GM23338 (cell line): ENCODE data around the gene RBM46. TPM values are rescaled to one million over a fixed set of nuclear protein-coding genes. Genes with fewer than 3 reads are reported as not detected.
A peak's percentile ranks its signal among the peaks of the same experiment; 100 is the strongest.

Source experiments
- ATAC-seq: fragments of 200-7000 bp; cut with Tn5 transposase; 3 replicates; pipeline ENCODE4 v1.9.1; 2020
- DNase-seq: peaks from one replicate; pipeline ENCODE4 v3.0.0-alpha.2; 2015; ENCODE audit warnings: low spot score
- H2AFZ ChIP-seq: fragments of 200-600 bp; sonication (generic); 2 replicates; pipeline ENCODE4 v1.8.0; 2016; ENCODE audit warnings: antibody characterized with exemption, mild to moderate bottlenecking, moderate library complexity
- H3F3A ChIP-seq: fragments of 200-600 bp; sonication (generic); replicated peaks from 2 replicates; pipeline ENCODE4 v1.8.0; 2017; ENCODE audit warnings: antibody characterized with exemption, mixed run types, low read depth
- H3K27ac ChIP-seq: fragments of 200-600 bp; sonication (generic); 2 replicates; pipeline ENCODE4 v1.6.1; 2016; ENCODE audit warnings: low read depth
- H3K27me3 ChIP-seq: fragments of 200-600 bp; sonication (generic); 2 replicates; pipeline ENCODE4 v1.8.0; 2016; ENCODE audit warnings: mild to moderate bottlenecking, mixed run types, moderate library complexity; ENCODE audit not compliant: insufficient read depth
- H3K36me3 ChIP-seq: fragments of 200-600 bp; sonication (generic); 2 replicates; pipeline ENCODE4 v1.8.0; 2016; ENCODE audit warnings: mild to moderate bottlenecking; ENCODE audit not compliant: insufficient read depth
- H3K4me1 ChIP-seq: fragments of 200-600 bp; sonication (generic); 2 replicates; pipeline ENCODE4 v1.8.0; 2016; ENCODE audit warnings: mild to moderate bottlenecking, moderate library complexity; ENCODE audit not compliant: insufficient read depth
- H3K4me2 ChIP-seq: fragments of 200-600 bp; sonication (generic); 2 replicates; pipeline ENCODE4 v1.7.1; 2017; ENCODE audit warnings: mixed run types
- H3K4me3 ChIP-seq: fragments of 200-600 bp; sonication (generic); 2 replicates; pipeline ENCODE4 v1.6.1; 2016; ENCODE audit warnings: mixed run types
- H3K79me2 ChIP-seq: fragments of 200-600 bp; sonication (generic); replicated peaks from 2 replicates; pipeline ENCODE4 v1.8.0; 2017; ENCODE audit warnings: mild to moderate bottlenecking; ENCODE audit not compliant: insufficient read depth
- H3K9me2 ChIP-seq: fragments of 200-600 bp; sonication (generic); 2 replicates; pipeline ENCODE4 v1.8.0; 2017; ENCODE audit not compliant: insufficient read depth
- H4K20me1 ChIP-seq: fragments of 200-600 bp; sonication (generic); replicated peaks from 2 replicates; pipeline ENCODE4 v1.8.0; 2017; ENCODE audit warnings: mild to moderate bottlenecking; ENCODE audit not compliant: insufficient read depth
- H3K27ac Mint-ChIP-seq: 2 replicates; pipeline ENCODE4 v1.8.0; 2020; ENCODE audit warnings: inconsistent platforms, mild to moderate bottlenecking, moderate library complexity, mixed read lengths
- H3K27me3 Mint-ChIP-seq: 3 replicates; pipeline ENCODE4 v1.8.0; 2022; ENCODE audit warnings: low read depth, mild to moderate bottlenecking, moderate library complexity, mixed read lengths, inconsistent platforms; ENCODE audit not compliant: insufficient read depth, poor library complexity
- H3K36me3 Mint-ChIP-seq: 3 replicates; pipeline ENCODE4 v1.8.0; 2021; ENCODE audit warnings: low read depth, mild to moderate bottlenecking, inconsistent platforms, moderate library complexity, mixed read lengths
- H3K4me1 Mint-ChIP-seq: 3 replicates; pipeline ENCODE4 v1.8.0; 2020; ENCODE audit warnings: mild to moderate bottlenecking, inconsistent platforms, mixed read lengths
- H3K4me3 Mint-ChIP-seq: 3 replicates; pipeline ENCODE4 v1.8.0; 2021; ENCODE audit warnings: moderate library complexity, mild to moderate bottlenecking, inconsistent platforms, mixed read lengths
- H3K9me3 Mint-ChIP-seq: 3 replicates; pipeline ENCODE4 v1.8.0; 2020; ENCODE audit warnings: moderate library complexity, mild to moderate bottlenecking, inconsistent platforms, mixed read lengths
- JUNB ChIP-seq: IDR thresholded peaks from one replicate; pipeline ENCODE4 v1.6.1; 2016; ENCODE audit warnings: antibody characterized with exemption; ENCODE audit not compliant: unreplicated experiment
- NANOG ChIP-seq: IDR thresholded peaks from 2 replicates; pipeline ENCODE4 v1.6.1; 2016; ENCODE audit warnings: antibody characterized with exemption, borderline replicate concordance
- polyA plus RNA-seq: library from polyadenylated mRNA; unstranded; fragments of >200 nt; fragmentation: Nextera tagmentation; extraction: Ambion mirVana; gene quantifications from 2 replicates; pipeline ENCODE4 v1.2.1, GENCODE V29; 2016
- total RNA-seq: library from RNA; depleted of rRNA; stranded (reverse); fragments of >200 nt; shearing (Covaris generic); gene quantifications from 2 replicates; pipeline ENCODE4 v1.2.3, GENCODE V29; 2014
- TF ChIP-seq, protein P1 (sequence below): fragments of 250-450 bp; sonication (Bioruptor Pico); IDR thresholded peaks from 2 replicates; pipeline ENCODE4 v1.5.0; 2020; ENCODE audit warnings: mild to moderate bottlenecking, moderate library complexity
- TF ChIP-seq, protein P2 (sequence below): IDR thresholded peaks from 2 replicates; pipeline ENCODE4 v1.6.1; 2016; ENCODE audit warnings: antibody characterized with exemption
- TF ChIP-seq, protein P3 (sequence below), 2 experiments: fragments of 200-600 bp in 1 of 2; sonication (generic) in 1 of 2; conservative IDR thresholded peaks; 2 replicates each; pipeline versions ENCODE4 v1.5.1 to v1.6.1; 2016 to 2017; ENCODE audit warnings: antibody characterized with exemption in 2 of 2, low read depth in 2 of 2, mild to moderate bottlenecking in 2 of 2, moderate library complexity in 1 of 2

RBM46 gene
- total and polyA plus RNA-seq, 2 experiments from 2014 or later = 22.9 to 42.4 TPM

DNA sequence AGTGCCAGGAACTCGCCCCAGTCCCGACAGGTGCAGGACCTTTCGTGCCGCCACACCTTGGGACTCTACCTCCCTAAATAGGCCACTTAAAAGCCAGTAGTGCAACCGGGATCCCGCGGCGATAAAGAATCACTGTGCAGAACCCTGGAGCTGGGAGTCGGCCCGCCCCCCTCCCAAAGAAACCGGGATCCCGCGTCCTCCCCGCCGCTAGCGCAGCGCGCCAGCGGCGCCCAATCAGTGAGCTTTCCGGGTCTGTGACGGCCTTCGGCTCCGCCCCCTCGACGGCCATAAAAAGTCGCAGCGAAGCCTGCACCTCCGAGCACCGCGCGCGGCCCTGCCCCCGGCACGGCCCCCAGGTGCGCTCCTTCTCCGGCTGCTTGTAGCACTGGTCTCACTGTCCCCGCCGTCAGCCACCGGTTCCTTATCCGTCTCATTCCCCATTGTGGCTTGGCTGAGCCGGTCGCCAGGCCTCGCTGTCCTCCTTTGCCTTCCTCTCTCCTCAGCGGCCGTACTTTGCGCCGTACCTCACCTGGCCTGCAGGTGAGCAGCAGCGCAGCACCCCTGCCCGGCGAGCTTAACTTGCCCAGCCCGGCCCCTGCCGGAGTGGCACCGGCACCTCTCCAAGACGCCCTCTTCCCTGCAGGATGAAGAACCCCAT, 37.3 kb upstream of the RBM46 start, which contains the start of gene LRAT (continued):
- TF ChIP-seq, protein P1, sequence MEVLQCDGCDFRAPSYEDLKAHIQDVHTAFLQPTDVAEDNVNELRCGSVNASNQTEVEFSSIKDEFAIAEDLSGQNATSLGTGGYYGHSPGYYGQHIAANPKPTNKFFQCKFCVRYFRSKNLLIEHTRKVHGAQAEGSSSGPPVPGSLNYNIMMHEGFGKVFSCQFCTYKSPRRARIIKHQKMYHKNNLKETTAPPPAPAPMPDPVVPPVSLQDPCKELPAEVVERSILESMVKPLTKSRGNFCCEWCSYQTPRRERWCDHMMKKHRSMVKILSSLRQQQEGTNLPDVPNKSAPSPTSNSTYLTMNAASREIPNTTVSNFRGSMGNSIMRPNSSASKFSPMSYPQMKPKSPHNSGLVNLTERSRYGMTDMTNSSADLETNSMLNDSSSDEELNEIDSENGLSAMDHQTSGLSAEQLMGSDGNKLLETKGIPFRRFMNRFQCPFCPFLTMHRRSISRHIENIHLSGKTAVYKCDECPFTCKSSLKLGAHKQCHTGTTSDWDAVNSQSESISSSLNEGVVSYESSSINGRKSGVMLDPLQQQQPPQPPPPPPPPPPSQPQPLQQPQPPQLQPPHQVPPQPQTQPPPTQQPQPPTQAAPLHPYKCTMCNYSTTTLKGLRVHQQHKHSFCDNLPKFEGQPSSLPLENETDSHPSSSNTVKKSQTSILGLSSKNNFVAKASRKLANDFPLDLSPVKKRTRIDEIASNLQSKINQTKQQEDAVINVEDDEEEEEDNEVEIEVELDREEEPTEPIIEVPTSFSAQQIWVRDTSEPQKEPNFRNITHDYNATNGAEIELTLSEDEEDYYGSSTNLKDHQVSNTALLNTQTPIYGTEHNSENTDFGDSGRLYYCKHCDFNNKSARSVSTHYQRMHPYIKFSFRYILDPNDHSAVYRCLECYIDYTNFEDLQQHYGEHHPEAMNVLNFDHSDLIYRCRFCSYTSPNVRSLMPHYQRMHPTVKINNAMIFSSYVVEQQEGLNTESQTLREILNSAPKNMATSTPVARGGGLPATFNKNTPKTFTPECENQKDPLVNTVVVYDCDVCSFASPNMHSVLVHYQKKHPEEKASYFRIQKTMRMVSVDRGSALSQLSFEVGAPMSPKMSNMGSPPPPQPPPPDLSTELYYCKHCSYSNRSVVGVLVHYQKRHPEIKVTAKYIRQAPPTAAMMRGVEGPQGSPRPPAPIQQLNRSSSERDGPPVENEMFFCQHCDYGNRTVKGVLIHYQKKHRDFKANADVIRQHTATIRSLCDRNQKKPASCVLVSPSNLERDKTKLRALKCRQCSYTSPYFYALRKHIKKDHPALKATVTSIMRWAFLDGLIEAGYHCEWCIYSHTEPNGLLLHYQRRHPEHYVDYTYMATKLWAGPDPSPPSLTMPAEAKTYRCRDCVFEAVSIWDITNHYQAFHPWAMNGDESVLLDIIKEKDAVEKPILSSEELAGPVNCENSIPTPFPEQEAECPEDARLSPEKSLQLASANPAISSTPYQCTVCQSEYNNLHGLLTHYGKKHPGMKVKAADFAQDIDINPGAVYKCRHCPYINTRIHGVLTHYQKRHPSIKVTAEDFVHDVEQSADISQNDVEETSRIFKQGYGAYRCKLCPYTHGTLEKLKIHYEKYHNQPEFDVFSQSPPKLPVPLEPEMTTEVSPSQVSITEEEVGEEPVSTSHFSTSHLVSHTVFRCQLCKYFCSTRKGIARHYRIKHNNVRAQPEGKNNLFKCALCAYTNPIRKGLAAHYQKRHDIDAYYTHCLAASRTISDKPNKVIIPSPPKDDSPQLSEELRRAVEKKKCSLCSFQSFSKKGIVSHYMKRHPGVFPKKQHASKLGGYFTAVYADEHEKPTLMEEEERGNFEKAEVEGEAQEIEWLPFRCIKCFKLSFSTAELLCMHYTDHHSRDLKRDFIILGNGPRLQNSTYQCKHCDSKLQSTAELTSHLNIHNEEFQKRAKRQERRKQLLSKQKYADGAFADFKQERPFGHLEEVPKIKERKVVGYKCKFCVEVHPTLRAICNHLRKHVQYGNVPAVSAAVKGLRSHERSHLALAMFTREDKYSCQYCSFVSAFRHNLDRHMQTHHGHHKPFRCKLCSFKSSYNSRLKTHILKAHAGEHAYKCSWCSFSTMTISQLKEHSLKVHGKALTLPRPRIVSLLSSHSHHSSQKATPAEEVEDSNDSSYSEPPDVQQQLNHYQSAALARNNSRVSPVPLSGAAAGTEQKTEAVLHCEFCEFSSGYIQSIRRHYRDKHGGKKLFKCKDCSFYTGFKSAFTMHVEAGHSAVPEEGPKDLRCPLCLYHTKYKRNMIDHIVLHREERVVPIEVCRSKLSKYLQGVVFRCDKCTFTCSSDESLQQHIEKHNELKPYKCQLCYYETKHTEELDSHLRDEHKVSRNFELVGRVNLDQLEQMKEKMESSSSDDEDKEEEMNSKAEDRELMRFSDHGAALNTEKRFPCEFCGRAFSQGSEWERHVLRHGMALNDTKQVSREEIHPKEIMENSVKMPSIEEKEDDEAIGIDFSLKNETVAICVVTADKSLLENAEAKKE (CRISPR knock-in tag) = no peak
- TF ChIP-seq, protein P2, sequence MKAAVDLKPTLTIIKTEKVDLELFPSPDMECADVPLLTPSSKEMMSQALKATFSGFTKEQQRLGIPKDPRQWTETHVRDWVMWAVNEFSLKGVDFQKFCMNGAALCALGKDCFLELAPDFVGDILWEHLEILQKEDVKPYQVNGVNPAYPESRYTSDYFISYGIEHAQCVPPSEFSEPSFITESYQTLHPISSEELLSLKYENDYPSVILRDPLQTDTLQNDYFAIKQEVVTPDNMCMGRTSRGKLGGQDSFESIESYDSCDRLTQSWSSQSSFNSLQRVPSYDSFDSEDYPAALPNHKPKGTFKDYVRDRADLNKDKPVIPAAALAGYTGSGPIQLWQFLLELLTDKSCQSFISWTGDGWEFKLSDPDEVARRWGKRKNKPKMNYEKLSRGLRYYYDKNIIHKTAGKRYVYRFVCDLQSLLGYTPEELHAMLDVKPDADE = peak; percentile 47; the same call in 1 of the 2 replicates
- TF ChIP-seq NANOG = peak; percentile 24; the same call in 1 of the 2 replicates

DNA sequence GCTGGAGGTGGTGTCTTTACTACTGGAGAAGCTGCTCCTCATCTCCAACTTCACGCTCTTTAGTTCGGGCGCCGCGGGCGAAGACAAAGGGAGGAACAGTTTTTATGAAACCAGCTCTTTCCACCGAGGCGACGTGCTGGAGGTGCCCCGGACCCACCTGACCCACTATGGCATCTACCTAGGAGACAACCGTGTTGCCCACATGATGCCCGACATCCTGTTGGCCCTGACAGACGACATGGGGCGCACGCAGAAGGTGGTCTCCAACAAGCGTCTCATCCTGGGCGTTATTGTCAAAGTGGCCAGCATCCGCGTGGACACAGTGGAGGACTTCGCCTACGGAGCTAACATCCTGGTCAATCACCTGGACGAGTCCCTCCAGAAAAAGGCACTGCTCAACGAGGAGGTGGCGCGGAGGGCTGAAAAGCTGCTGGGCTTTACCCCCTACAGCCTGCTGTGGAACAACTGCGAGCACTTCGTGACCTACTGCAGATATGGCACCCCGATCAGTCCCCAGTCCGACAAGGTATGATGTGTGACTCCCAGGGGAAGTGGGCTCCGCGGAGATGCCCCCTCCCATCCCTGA, 36.6 kb upstream of the RBM46 start:
- Mint-ChIP-seq H3K27ac (0 out of 2 replicates have a peak overlapping the region, but pooled peaks have one; percentile 18), H3K9me3 (no peaks in the 10 kb centered on the region), H3K36me3 (peaks cover 26% of the 10 kb centered on the region), H3K27me3 (peaks cover 45% of the 10 kb centered on the region), H3K4me1 (peaks cover 38% of the 10 kb centered on the region), H3K4me3 (peak overlapping the region; percentile 92)
- TF ChIP-seq, protein P3, sequence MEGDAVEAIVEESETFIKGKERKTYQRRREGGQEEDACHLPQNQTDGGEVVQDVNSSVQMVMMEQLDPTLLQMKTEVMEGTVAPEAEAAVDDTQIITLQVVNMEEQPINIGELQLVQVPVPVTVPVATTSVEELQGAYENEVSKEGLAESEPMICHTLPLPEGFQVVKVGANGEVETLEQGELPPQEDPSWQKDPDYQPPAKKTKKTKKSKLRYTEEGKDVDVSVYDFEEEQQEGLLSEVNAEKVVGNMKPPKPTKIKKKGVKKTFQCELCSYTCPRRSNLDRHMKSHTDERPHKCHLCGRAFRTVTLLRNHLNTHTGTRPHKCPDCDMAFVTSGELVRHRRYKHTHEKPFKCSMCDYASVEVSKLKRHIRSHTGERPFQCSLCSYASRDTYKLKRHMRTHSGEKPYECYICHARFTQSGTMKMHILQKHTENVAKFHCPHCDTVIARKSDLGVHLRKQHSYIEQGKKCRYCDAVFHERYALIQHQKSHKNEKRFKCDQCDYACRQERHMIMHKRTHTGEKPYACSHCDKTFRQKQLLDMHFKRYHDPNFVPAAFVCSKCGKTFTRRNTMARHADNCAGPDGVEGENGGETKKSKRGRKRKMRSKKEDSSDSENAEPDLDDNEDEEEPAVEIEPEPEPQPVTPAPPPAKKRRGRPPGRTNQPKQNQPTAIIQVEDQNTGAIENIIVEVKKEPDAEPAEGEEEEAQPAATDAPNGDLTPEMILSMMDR (conservative IDR thresholded peaks at IDR 0.05; ENCODE audit: low read depth in 2 of 2) = 0 out of 4 replicates have a peak, but pooled peaks of 1 of the 2 experiments have one; percentile 6
- TF ChIP-seq JUNB = no peak
- peaks cover 21% of the 10 kb centered on the region for H3F3A ChIP-seq
- peaks cover 22% of the 10 kb centered on the region for H4K20me1 ChIP-seq
- DNase-seq = no peak
- H3K79me2 ChIP-seq = peaks cover 53% of the 10 kb centered on the region
- H3K4me1 ChIP-seq = peaks cover 31% of the 10 kb centered on the region
- H3K36me3 ChIP-seq = peaks cover 6% of the 10 kb centered on the region; the same call in 1 of the 2 replicates
- H3K27ac ChIP-seq = no peak overlapping the region
- no peaks in the 10 kb centered on the region for H3K9me2 ChIP-seq
- H3K4me2 ChIP-seq = peak overlapping the region; percentile 89
- peaks cover 57% of the 10 kb centered on the region for H3K27me3 ChIP-seq
- ATAC-seq = no peak
- peak overlapping the region; percentile 88 for H3K4me3 ChIP-seq
- H2AFZ ChIP-seq = 0 out of 2 replicates have a peak overlapping the region, but pooled peaks have one; percentile 15
